Activated T-cell treated with anti-CD3 and anti-CD28 coated beads, Interleukin-2, amount 50 U/mL, for 4 hours (primary cell): Measurements from ENCODE around the gene NAPG. TPM values are rescaled to one million over a fixed set of nuclear protein-coding genes. Genes with fewer than 3 reads are reported as not detected.
"Not testable (repeated sequence)": the region's sequence is repeated elsewhere in the genome, so short reads cannot be mapped to it uniquely, and the experiment has no call there.

Experiments
- ATAC-seq, 2 donors: fragments of 200-7000 bp; cut with Tn5 transposase; one replicate each; pipeline ENCODE4 v1.10.0; 2021
- DNase-seq: peaks from one replicate; pipeline ENCODE4 v3.0.0-alpha.2; 2020
- H3K27me3 Mint-ChIP-seq: one replicate; pipeline ENCODE4 v1.8.0; 2021; ENCODE audit warnings: low read depth, mixed read lengths
- H3K36me3 Mint-ChIP-seq: one replicate; pipeline ENCODE4 v1.8.0; 2022; ENCODE audit warnings: mixed read lengths; ENCODE audit not compliant: insufficient read depth
- H3K4me1 Mint-ChIP-seq: one replicate; pipeline ENCODE4 v1.8.0; 2021; ENCODE audit warnings: low read depth, mixed read lengths
- H3K4me3 Mint-ChIP-seq: one replicate; pipeline ENCODE4 v1.8.0; 2021; ENCODE audit warnings: mild to moderate bottlenecking, moderate library complexity, mixed read lengths
- H3K9me3 Mint-ChIP-seq: one replicate; pipeline ENCODE4 v1.8.0; 2021; ENCODE audit warnings: mixed read lengths
- total RNA-seq, 3 donors: library from RNA; stranded (reverse); gene quantifications; one replicate each; pipeline ENCODE4 v1.2.1, GENCODE V29; 2021

NAPG gene
- total RNA-seq, 3 donors from 2014 or later, result 28.8 to 29.6 (median 28.9) TPM

- H3K9me3 Mint-ChIP-seq, H3K4me3 Mint-ChIP-seq, DNase-seq, H3K27me3 Mint-ChIP-seq, H3K4me1 Mint-ChIP-seq, ATAC-seq, H3K36me3 Mint-ChIP-seq: not testable (repeated sequence)
Measured at GRCh38 chr18:10569941-10570340, 44.1 kb downstream of the NAPG start.

GRCh38 chr18:10570622-10571021 lies 44.8 kb downstream of the NAPG start:
- ATAC-seq, result no peak

GRCh38 chr18:10571537-10571936 lies 45.7 kb downstream of the NAPG start:
- Mint-ChIP-seq H3K36me3 (peaks cover 2% of the 10 kb centered on the region), H3K9me3 (peaks cover 3% of the 10 kb centered on the region), H3K4me3 (no peak overlapping the region), H3K27me3 (no peaks in the 10 kb centered on the region), H3K4me1 (no peaks in the 10 kb centered on the region)
- ATAC-seq (no peak), DNase-seq (no peak)

More at GRCh38 chr18:10570622-10571021, 44.8 kb downstream of the NAPG start:
- Mint-ChIP-seq H3K27me3 (no peaks in the 10 kb centered on the region), H3K36me3 (peaks cover 2% of the 10 kb centered on the region), H3K4me1 (no peaks in the 10 kb centered on the region), H3K4me3 (no peak overlapping the region), H3K9me3 (peaks cover 3% of the 10 kb centered on the region)
- DNase-seq, result no peak

- not testable (repeated sequence) for H3K4me1 Mint-ChIP-seq, ATAC-seq, H3K9me3 Mint-ChIP-seq
Measured at GRCh38 chr18:10573261-10573660, 47.4 kb downstream of the NAPG start.

GRCh38 chr18:10574412-10574811 lies 48.6 kb downstream of the NAPG start:
- not testable (repeated sequence) for H3K4me3 Mint-ChIP-seq, H3K27me3 Mint-ChIP-seq, H3K36me3 Mint-ChIP-seq, ATAC-seq, H3K4me1 Mint-ChIP-seq, H3K9me3 Mint-ChIP-seq, DNase-seq

More at GRCh38 chr18:10573261-10573660, 47.4 kb downstream of the NAPG start:
- not testable (repeated sequence) for H3K27me3 Mint-ChIP-seq, DNase-seq, H3K36me3 Mint-ChIP-seq, H3K4me3 Mint-ChIP-seq

- not testable (repeated sequence) for H3K4me1 Mint-ChIP-seq, H3K27me3 Mint-ChIP-seq, DNase-seq, H3K36me3 Mint-ChIP-seq, H3K9me3 Mint-ChIP-seq, ATAC-seq, H3K4me3 Mint-ChIP-seq
Measured at GRCh38 chr18:10577842-10578572, 52.2 kb downstream of the NAPG start.

- not testable (repeated sequence) for H3K4me1 Mint-ChIP-seq, ATAC-seq, H3K9me3 Mint-ChIP-seq, H3K4me3 Mint-ChIP-seq, H3K36me3 Mint-ChIP-seq, DNase-seq, H3K27me3 Mint-ChIP-seq
Measured at GRCh38 chr18:10578573-10578899, 52.7 kb downstream of the NAPG start.

- H3K4me3 Mint-ChIP-seq, result no peak overlapping the region
- no peaks in the 10 kb centered on the region for H3K9me3 Mint-ChIP-seq
- DNase-seq (no peak), ATAC-seq (no peak)
- H3K27me3 Mint-ChIP-seq, result no peaks in the 10 kb centered on the region
- H3K4me1 Mint-ChIP-seq, result peaks cover 5% of the 10 kb centered on the region
- H3K36me3 Mint-ChIP-seq, result peaks cover 2% of the 10 kb centered on the region
Measured at GRCh38 chr18:10579079-10579867, 53.4 kb downstream of the NAPG start.

- no peak overlapping the region for H3K4me3 Mint-ChIP-seq
- H3K36me3 Mint-ChIP-seq, result peaks cover 2% of the 10 kb centered on the region
- no peaks in the 10 kb centered on the region for H3K27me3 Mint-ChIP-seq
- ATAC-seq (no peak), DNase-seq (no peak)
- H3K9me3 Mint-ChIP-seq, result no peaks in the 10 kb centered on the region
- peaks cover 5% of the 10 kb centered on the region for H3K4me1 Mint-ChIP-seq
Measured at GRCh38 chr18:10580215-10580614, 54.4 kb downstream of the NAPG start.

GRCh38 chr18:10585260-10585659 lies 59.4 kb downstream of the NAPG start:
- Mint-ChIP-seq H3K27me3 (no peaks in the 10 kb centered on the region), H3K4me3 (no peak overlapping the region), H3K36me3 (peaks cover 4% of the 10 kb centered on the region), H3K9me3 (no peaks in the 10 kb centered on the region), H3K4me1 (no peaks in the 10 kb centered on the region)
- DNase-seq, result no peak
- ATAC-seq, result no peak

- Mint-ChIP-seq H3K36me3 (peaks cover 4% of the 10 kb centered on the region), H3K4me3 (no peak overlapping the region), H3K27me3 (no peaks in the 10 kb centered on the region), H3K9me3 (no peaks in the 10 kb centered on the region), H3K4me1 (no peaks in the 10 kb centered on the region)
- ATAC-seq (no peak), DNase-seq (no peak)
Measured at GRCh38 chr18:10588975-10589374, 63.1 kb downstream of the NAPG start.

GRCh38 chr18:10590412-10590811 lies 64.6 kb downstream of the NAPG start:
- Mint-ChIP-seq H3K9me3 (no peaks in the 10 kb centered on the region), H3K4me1 (no peaks in the 10 kb centered on the region), H3K36me3 (peaks cover 4% of the 10 kb centered on the region), H3K27me3 (no peaks in the 10 kb centered on the region), H3K4me3 (no peak overlapping the region)
- no peak for DNase-seq
- no peak for ATAC-seq

- ATAC-seq, result no peak
- Mint-ChIP-seq H3K4me1 (no peaks in the 10 kb centered on the region), H3K27me3 (no peaks in the 10 kb centered on the region), H3K36me3 (no peaks in the 10 kb centered on the region), H3K9me3 (no peaks in the 10 kb centered on the region), H3K4me3 (no peak overlapping the region)
- DNase-seq, result no peak
Measured at GRCh38 chr18:10591896-10592295, 66.1 kb downstream of the NAPG start.

- H3K36me3 Mint-ChIP-seq, H3K27me3 Mint-ChIP-seq, ATAC-seq, H3K4me3 Mint-ChIP-seq, H3K9me3 Mint-ChIP-seq, DNase-seq, H3K4me1 Mint-ChIP-seq: not testable (repeated sequence)
Measured at GRCh38 chr18:10593366-10594022, 67.7 kb downstream of the NAPG start.

- not testable (repeated sequence) for H3K4me3 Mint-ChIP-seq, ATAC-seq, H3K27me3 Mint-ChIP-seq, DNase-seq, H3K9me3 Mint-ChIP-seq, H3K36me3 Mint-ChIP-seq, H3K4me1 Mint-ChIP-seq
Measured at GRCh38 chr18:10595917-10596316, 70.1 kb downstream of the NAPG start.
